BJ (cell line): ENCODE measurements around the gene METAP1D. TPM values are rescaled to one million over a fixed set of nuclear protein-coding genes. Genes with fewer than 3 reads are reported as not detected.
"Not testable (repeated sequence)": the region's sequence is repeated elsewhere in the genome, so short reads cannot be mapped to it uniquely, and the experiment has no call there.

Experiments used
- CTCF ChIA-PET: fragments of 350-600 bp; formaldehyde crosslinking; extraction: SDS; loops from one replicate; lab custom pipeline; 2021; ENCODE audit warnings: antibody characterized with exemption, inconsistent platforms; lab: Yijun Ruan, JAX
- POLR2A ChIA-PET: fragments of 300-600 bp; sonication (Branson Sonifier 250); formaldehyde crosslinking; extraction: SDS; loops from one replicate; lab custom pipeline; 2021; ENCODE audit warnings: antibody characterized with exemption; lab: Charles Lee
- DNase-seq: peaks from one replicate; pipeline ENCODE4 v3.0.0-alpha.2; 2011; ENCODE audit warnings: low read depth
- H3K27me3 ChIP-seq: 2 replicates; pipeline ENCODE4 v1.6.0; 2011; ENCODE audit warnings: low read length; ENCODE audit not compliant: control insufficient read depth, insufficient read depth
- H3K36me3 ChIP-seq: 2 replicates; pipeline ENCODE4 v1.5.1; 2011; ENCODE audit warnings: low read length; ENCODE audit not compliant: control insufficient read depth, insufficient read depth
- H3K4me3 ChIP-seq: 2 replicates; pipeline ENCODE4 v1.5.1; 2011; ENCODE audit warnings: low read depth, mild to moderate bottlenecking, control low read depth, low read length
- CTCF ChIP-seq: IDR thresholded peaks from 2 replicates; pipeline ENCODE4 v1.5.1; 2011; ENCODE audit warnings: low read depth, mild to moderate bottlenecking, control low read depth, inconsistent platforms, low read length, moderate library complexity; ENCODE audit not compliant: insufficient read depth
- polyA plus RNA-seq: library from polyadenylated mRNA; depleted of rRNA; stranded (reverse); fragments of >200 nt; gene quantifications from 2 replicates; pipeline ENCODE4 v1.2.3, GENCODE V29; 2011

Gene METAP1D
- polyA plus RNA-seq, 1 experiment: 4.8 TPM

DNA sequence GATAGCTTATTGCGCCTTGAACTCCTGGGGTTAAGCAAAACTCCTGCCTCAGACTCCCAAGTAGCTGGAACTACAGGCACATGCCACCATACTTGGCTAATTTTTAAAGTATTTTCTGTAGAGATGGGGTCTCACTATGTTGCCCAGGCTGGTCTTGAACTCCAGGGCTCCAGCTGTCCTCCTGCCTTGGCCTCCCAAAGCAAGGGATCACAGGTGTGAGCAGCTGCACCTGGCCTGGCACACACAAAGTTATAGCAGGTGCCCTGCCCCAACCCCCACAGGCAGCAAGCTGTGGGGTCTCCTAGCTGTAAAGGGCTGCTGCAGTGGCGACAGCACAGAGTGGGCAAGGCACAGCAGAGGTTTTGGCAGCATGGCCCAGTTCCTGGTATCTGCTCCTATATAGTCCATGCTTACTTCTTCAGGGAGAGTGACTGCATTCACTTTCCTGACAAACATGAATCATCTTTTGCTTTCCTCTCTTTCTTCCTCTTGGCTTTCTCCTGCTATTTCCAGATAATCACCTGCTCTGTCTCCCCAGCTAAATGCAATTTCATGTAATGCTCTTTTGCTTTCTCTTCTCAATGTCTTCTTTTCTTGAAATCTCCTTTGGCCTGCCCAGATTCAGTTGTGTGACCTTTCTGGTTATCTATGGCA lies 27.3 kb upstream of the METAP1D start:
- Histone ChIP-seq H3K4me3 (no peak overlapping the region), H3K27me3 (no peaks in the 10 kb centered on the region), H3K36me3 (no peaks in the 10 kb centered on the region; the same call in none of the 2 replicates)
- DNase-seq: no peak
- no peak for TF ChIP-seq CTCF
- CTCF ChIA-PET: no interaction called here
- POLR2A ChIA-PET: no interaction called here

DNA sequence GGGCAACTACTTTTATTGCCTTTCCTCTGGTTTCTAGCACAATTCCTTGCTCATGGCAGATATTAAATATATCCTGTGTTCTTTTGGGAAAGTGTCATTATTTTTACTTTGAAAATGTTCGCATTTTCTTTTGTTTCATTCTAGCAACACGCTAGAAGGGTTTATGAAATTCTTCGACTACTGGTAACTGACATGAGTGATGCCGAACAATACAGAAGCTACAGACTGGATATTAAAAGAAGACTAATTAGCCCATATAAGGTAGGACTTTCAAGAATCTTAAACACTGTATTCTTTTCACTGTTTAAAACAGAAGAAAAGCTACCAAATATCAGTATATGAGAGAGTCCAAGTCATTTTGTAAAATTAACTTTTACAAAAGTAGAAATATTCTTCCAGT lies 20.6 kb upstream of the METAP1D start:
- Histone ChIP-seq H3K27me3 (no peaks in the 10 kb centered on the region), H3K36me3 (no peaks in the 10 kb centered on the region), H3K4me3 (no peak overlapping the region)
- CTCF ChIA-PET: interaction anchor here (0.8 to 1.0 kb wide), 2 partner anchors 11 to 42 kb away, joined by 3 read pairs; no protein-coding TSS in a partner anchor
- no peak for DNase-seq
- POLR2A ChIA-PET: no interaction called here
- no peak for TF ChIP-seq CTCF

GRCh38 chr2:171983924-171984323 lies 15.8 kb upstream of the METAP1D start:
- H3K36me3 ChIP-seq, DNase-seq, CTCF ChIA-PET, POLR2A ChIA-PET, H3K27me3 ChIP-seq, H3K4me3 ChIP-seq: not testable (repeated sequence)

DNA sequence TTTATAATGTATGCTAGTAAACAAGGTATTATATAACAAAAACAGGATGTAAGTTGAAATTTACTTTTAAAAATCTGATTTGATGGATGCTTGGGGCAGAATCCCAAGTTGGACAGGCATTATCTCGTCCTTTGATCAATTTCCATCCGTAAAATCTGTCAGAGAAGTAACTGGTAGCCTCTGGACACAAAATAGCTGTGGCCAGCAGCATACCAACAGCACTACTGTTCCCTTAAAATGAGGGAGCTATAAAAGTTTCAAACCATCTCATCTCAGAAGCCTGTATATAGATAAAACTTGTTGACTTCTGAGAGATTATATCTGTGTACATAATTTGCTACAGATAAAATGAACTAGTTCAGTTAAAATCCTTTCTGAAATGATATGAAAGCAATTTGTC lies 14.7 kb upstream of the METAP1D start:
- Histone ChIP-seq H3K4me3 (no peak overlapping the region), H3K36me3 (no peaks in the 10 kb centered on the region), H3K27me3 (no peaks in the 10 kb centered on the region)
- DNase-seq: peak; percentile 19
- no peak for TF ChIP-seq CTCF
- ChIA-PET POLR2A (interaction anchor here (0.5 kb wide), 1 partner anchor 55 kb away, joined by 5 read pairs; no protein-coding TSS in a partner anchor), CTCF (interaction anchor here (0.8 to 1.0 kb wide), 2 partner anchors 31 to 120 kb away, joined by 3 read pairs; no protein-coding TSS in a partner anchor)

GRCh38 chr2:171986778-171987177 lies 13.0 kb upstream of the METAP1D start:
- TF ChIP-seq CTCF: no peak
- Histone ChIP-seq H3K36me3 (no peaks in the 10 kb centered on the region), H3K27me3 (no peaks in the 10 kb centered on the region), H3K4me3 (no peak overlapping the region)
- POLR2A ChIA-PET: no interaction called here
- no peak for DNase-seq
- CTCF ChIA-PET: no interaction called here
